Measurements from ENCODE around the gene EMC1.

The EMC1 gene

GRCh38 chr1:19210772-19211549, 40.4 kb downstream of the EMC1 start:
- DNase-seq (peak; percentile 10), ATAC-seq (ENCODE audit: insufficient read depth, low read depth) (no peak)
- peaks cover 99% of the 10 kb centered on the region for H3K79me2 ChIP-seq (ENCODE audit: insufficient read depth, low read length)
- TF ChIP-seq CTCF (IDR thresholded peaks at IDR 0.05; ENCODE audit: borderline replicate concordance, extremely low read depth, low read length, poor library complexity, severe bottlenecking) (no peak), EZH2 (IDR thresholded peaks at IDR 0.05; ENCODE audit: borderline replicate concordance, low read depth, low read length, severe bottlenecking) (no peak)
- H3K27ac ChIP-seq (ENCODE audit: low read length): peak overlapping the region; percentile 94
- H2AFZ ChIP-seq (ENCODE audit: low read depth, low read length): peak overlapping the region; percentile 94
- peaks cover 25% of the 10 kb centered on the region for H3K36me3 ChIP-seq (ENCODE audit: insufficient read depth, low read length)
- H4K20me1 ChIP-seq (ENCODE audit: insufficient read depth, low read length): peaks cover 42% of the 10 kb centered on the region; the same call in 1 of the 2 replicates
- no peaks in the 10 kb centered on the region for H3K9me3 ChIP-seq (ENCODE audit: insufficient read depth, low read length, severe bottlenecking)
- peak overlapping the region; percentile 84 to 88 for H3K4me3 ChIP-seq (ENCODE audit: low read depth in 1 of 2, low read length in 2 of 2)
- H3K27me3 ChIP-seq (ENCODE audit: insufficient read depth, low read length, poor library complexity): no peaks in the 10 kb centered on the region
- H3K4me1 ChIP-seq (ENCODE audit: insufficient read depth, low read length): peaks cover 60% of the 10 kb centered on the region
- H3K9ac ChIP-seq (ENCODE audit: low read depth, low read length): peak overlapping the region; percentile 79
- peak overlapping the region; percentile 85 for H3K4me2 ChIP-seq (ENCODE audit: insufficient read depth, low read length)

GRCh38 chr1:19209990-19210771, 41.1 kb downstream of the EMC1 start, which contains the start of gene UBR4:
Gene UBR4 (minus strand): TSS chr1:19210266. CDS start chr1:19210248, 18 bp downstream.
- H3K4me2 ChIP-seq (ENCODE audit: insufficient read depth, low read length): peak within 1 kb of the TSS; percentile 85
- ATAC-seq (ENCODE audit: insufficient read depth, low read depth) (peak; percentile 91), DNase-seq (peak; percentile 96)
- H3K36me3 ChIP-seq (ENCODE audit: insufficient read depth, low read length): peaks cover 25% of the 10 kb centered on the region
- TF ChIP-seq EZH2 (IDR thresholded peaks at IDR 0.05; ENCODE audit: borderline replicate concordance, low read depth, low read length, severe bottlenecking) (no peak), CTCF (IDR thresholded peaks at IDR 0.05; ENCODE audit: borderline replicate concordance, extremely low read depth, low read length, poor library complexity, severe bottlenecking) (no peak)
- no peaks in the 10 kb centered on the region for H3K27me3 ChIP-seq (ENCODE audit: insufficient read depth, low read length, poor library complexity)
- peak within 1 kb of the TSS; percentile 94 for H3K27ac ChIP-seq (ENCODE audit: low read length)
- H4K20me1 ChIP-seq (ENCODE audit: insufficient read depth, low read length): peaks cover 45% of the 10 kb centered on the region; the same call in 1 of the 2 replicates
- peaks cover 99% of the 10 kb centered on the region for H3K79me2 ChIP-seq (ENCODE audit: insufficient read depth, low read length)
- peak within 1 kb of the TSS; percentile 94 for H2AFZ ChIP-seq (ENCODE audit: low read depth, low read length)
- H3K9ac ChIP-seq (ENCODE audit: low read depth, low read length): peak within 1 kb of the TSS; percentile 79
- peak within 1 kb of the TSS; percentile 84 to 88 for H3K4me3 ChIP-seq (ENCODE audit: low read depth in 1 of 2, low read length in 2 of 2)
- H3K9me3 ChIP-seq (ENCODE audit: insufficient read depth, low read length, severe bottlenecking): no peaks in the 10 kb centered on the region
- peaks cover 66% of the 10 kb centered on the region for H3K4me1 ChIP-seq (ENCODE audit: insufficient read depth, low read length)

GRCh38 chr1:19209439-19209989, 41.8 kb downstream of the EMC1 start:
- peak overlapping the region; percentile 94 for H2AFZ ChIP-seq (ENCODE audit: low read depth, low read length)
- H3K9ac ChIP-seq (ENCODE audit: low read depth, low read length): peak overlapping the region; percentile 79
- H3K9me3 ChIP-seq (ENCODE audit: insufficient read depth, low read length, severe bottlenecking): no peaks in the 10 kb centered on the region
- DNase-seq (no peak), ATAC-seq (ENCODE audit: insufficient read depth, low read depth) (peak; percentile 12; the same call in 1 of the 3 replicates)
- peak overlapping the region; percentile 71 for H3K27ac ChIP-seq (ENCODE audit: low read length)
- H3K4me1 ChIP-seq (ENCODE audit: insufficient read depth, low read length): peaks cover 70% of the 10 kb centered on the region
- H3K79me2 ChIP-seq (ENCODE audit: insufficient read depth, low read length): peaks cover 99% of the 10 kb centered on the region
- peak overlapping the region; percentile 84 to 88 for H3K4me3 ChIP-seq (ENCODE audit: low read depth in 1 of 2, low read length in 2 of 2)
- peaks cover 51% of the 10 kb centered on the region; the same call in 1 of the 2 replicates for H4K20me1 ChIP-seq (ENCODE audit: insufficient read depth, low read length)
- H3K36me3 ChIP-seq (ENCODE audit: insufficient read depth, low read length): peaks cover 25% of the 10 kb centered on the region
- no peaks in the 10 kb centered on the region for H3K27me3 ChIP-seq (ENCODE audit: insufficient read depth, low read length, poor library complexity)
- no peak for TF ChIP-seq CTCF (IDR thresholded peaks at IDR 0.05; ENCODE audit: borderline replicate concordance, extremely low read depth, low read length, poor library complexity, severe bottlenecking)
- no peak for TF ChIP-seq EZH2 (IDR thresholded peaks at IDR 0.05; ENCODE audit: borderline replicate concordance, low read depth, low read length, severe bottlenecking)
- H3K4me2 ChIP-seq (ENCODE audit: insufficient read depth, low read length): peak overlapping the region; percentile 69
